Body of pancreas (tissue), 4 donors: ENCODE measurements around the gene SLC12A1. TPM values are rescaled to one million over a fixed set of nuclear protein-coding genes. Genes with fewer than 3 reads are reported as not detected.
A peak's percentile ranks its signal among the peaks of the same experiment; 100 is the strongest.

Experiments
- ATAC-seq: fragments of 150-250 bp; one replicate; pipeline ENCODE4 v1.9.1; 2016
- DNase-seq, 4 donors: peaks; one replicate each; pipeline ENCODE4 v3.0.0-alpha.2; 2019
- H3K27ac ChIP-seq, 4 donors: fragments of 200-600 bp; sonication (generic); 1 replicate in 3 of 4; 2 replicates in 1 of 4; pipeline versions ENCODE4 v1.5.1 to v1.6.1; 2016 to 2019; ENCODE audit warnings: mild to moderate bottlenecking in 1 of 4, mixed read lengths in 1 of 4, moderate library complexity in 1 of 4
- H3K27me3 ChIP-seq, 2 donors: fragments of 200-600 bp; sonication (generic); one replicate each; pipeline ENCODE4 v1.6.0; 2016; ENCODE audit warnings: mild to moderate bottlenecking in 1 of 2
- H3K36me3 ChIP-seq, 2 donors: fragments of 200-600 bp; sonication (generic); replicated peaks in 1 of 2; 2 replicates each; pipeline ENCODE4 v1.5.1; 2016; ENCODE audit warnings: low read depth in 2 of 2; ENCODE audit not compliant: insufficient read depth in 1 of 2
- H3K4me1 ChIP-seq: fragments of 200-600 bp; sonication (generic); one replicate; pipeline ENCODE4 v1.6.0; 2016
- H3K4me3 ChIP-seq, 2 donors: fragments of 200-600 bp; sonication (generic); 1 replicate in 1 of 2; 2 replicates in 1 of 2; pipeline ENCODE4 v1.5.1; 2016 to 2019
- H3K9me3 ChIP-seq, 3 donors: fragments of 200-600 bp; sonication (generic); 1 replicate in 2 of 3; 2 replicates in 1 of 3; pipeline ENCODE4 v1.5.1; 2016
- POLR2A ChIP-seq, 3 donors: fragments of 450-650 bp; IDR thresholded peaks; one replicate each; pipeline ENCODE4 v1.6.1; 2016; ENCODE audit warnings: antibody characterized with exemption in 3 of 3, mild to moderate bottlenecking in 2 of 3
- WGBS, 2 donors: methylation state at CpG; one replicate each; pipeline ENCODE4 v1.1.5; 2017; 5-methylcytosine and 5-hydroxymethylcytosine counted together
- intact Hi-C: fragments of 100-400 bp; cut with DNase I; formaldehyde crosslinking; loops from one replicate; pipeline ENCODE4 v1.15.1; 2023
- total RNA-seq, 2 donors: library from RNA; depleted of rRNA; stranded (reverse); fragments of >200 nt; gene quantifications; one replicate each; pipeline ENCODE4 v1.1.0, GENCODE V29; 2016
- TF ChIP-seq, protein P1 (sequence below), 7 experiments: fragments of 450-650 bp in 4 of 7; fragments of 200-600 bp in 3 of 7; sonication (generic) in 3 of 7; IDR thresholded peaks; one replicate each; pipeline ENCODE4 v1.5.1; 2016 to 2019; ENCODE audit warnings: antibody characterized with exemption in 7 of 7

The SLC12A1 gene
- total RNA-seq, 2 donors from 2014 or later = not detected

DNA sequence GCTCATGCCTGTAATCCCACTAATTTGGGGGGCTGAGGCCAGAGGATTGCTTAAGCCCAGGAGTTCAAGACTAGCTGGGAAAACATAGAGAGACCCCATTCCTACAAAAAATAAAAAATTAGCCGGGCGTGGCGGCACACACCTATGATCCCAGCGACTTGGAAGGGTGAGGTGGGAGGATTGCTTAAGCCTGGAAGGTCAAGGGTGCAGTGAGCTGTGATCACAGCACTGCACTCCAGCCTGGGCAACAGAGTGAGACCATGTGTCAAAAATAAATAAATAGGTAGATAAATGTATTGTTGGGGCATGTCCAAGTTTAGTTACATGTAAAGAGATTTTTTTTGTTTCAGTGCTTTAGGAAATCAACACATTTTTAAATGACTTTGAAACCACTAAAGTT is 36.4 kb downstream of the SLC12A1 start:
- intact Hi-C loops = no loop called here
- no peak for ATAC-seq

DNA sequence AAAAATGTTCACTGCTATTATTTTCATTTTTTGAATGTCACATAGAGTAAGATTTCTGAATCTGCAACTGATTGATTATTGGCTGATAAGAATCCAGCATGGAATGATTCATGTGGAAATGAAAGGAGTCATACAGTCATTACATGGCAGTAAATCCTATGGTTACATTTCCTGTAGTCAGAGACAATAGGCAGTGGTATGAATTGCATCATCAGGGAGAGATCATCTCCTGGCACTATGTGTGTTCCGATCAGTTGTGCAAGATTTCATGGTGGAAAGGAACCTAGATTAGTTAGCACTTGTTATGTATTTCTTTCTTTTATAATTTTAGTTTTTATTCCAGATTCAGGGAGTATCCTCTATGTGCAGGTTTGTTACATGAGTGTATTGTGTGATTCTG is 38.8 kb downstream of the SLC12A1 start:
- Histone ChIP-seq H3K4me3 (no peak overlapping the region), H3K27ac (no peak overlapping the region), H3K9me3 (no peaks in the 10 kb centered on the region), H3K4me1 (no peaks in the 10 kb centered on the region), H3K27me3 (no peaks in the 10 kb centered on the region), H3K36me3 (no peaks in the 10 kb centered on the region)
- WGBS, 2 donors = 68 to 88% methylated on average over 1 of the region's 1 CpG
- DNase-seq (no peak), ATAC-seq (no peak)
- intact Hi-C loops = no loop called here
- no peak for TF ChIP-seq POLR2A (IDR thresholded peaks at IDR 0.05)
- TF ChIP-seq, protein P1, sequence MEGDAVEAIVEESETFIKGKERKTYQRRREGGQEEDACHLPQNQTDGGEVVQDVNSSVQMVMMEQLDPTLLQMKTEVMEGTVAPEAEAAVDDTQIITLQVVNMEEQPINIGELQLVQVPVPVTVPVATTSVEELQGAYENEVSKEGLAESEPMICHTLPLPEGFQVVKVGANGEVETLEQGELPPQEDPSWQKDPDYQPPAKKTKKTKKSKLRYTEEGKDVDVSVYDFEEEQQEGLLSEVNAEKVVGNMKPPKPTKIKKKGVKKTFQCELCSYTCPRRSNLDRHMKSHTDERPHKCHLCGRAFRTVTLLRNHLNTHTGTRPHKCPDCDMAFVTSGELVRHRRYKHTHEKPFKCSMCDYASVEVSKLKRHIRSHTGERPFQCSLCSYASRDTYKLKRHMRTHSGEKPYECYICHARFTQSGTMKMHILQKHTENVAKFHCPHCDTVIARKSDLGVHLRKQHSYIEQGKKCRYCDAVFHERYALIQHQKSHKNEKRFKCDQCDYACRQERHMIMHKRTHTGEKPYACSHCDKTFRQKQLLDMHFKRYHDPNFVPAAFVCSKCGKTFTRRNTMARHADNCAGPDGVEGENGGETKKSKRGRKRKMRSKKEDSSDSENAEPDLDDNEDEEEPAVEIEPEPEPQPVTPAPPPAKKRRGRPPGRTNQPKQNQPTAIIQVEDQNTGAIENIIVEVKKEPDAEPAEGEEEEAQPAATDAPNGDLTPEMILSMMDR (IDR thresholded peaks at IDR 0.05) = no peak

More for the DNA sequence above, 36.4 kb downstream of the SLC12A1 start:
- 72 to 83% methylated on average over 4 of the region's 4 CpGs for WGBS, 2 donors
- DNase-seq = no peak
- H3K27ac ChIP-seq = no peak overlapping the region
- H3K27me3 ChIP-seq = no peaks in the 10 kb centered on the region
- H3K36me3 ChIP-seq = no peaks in the 10 kb centered on the region
- no peaks in the 10 kb centered on the region for H3K4me1 ChIP-seq
- TF ChIP-seq, protein P1 (IDR thresholded peaks at IDR 0.05) = no peak
- no peak for TF ChIP-seq POLR2A (IDR thresholded peaks at IDR 0.05)
- no peaks in the 10 kb centered on the region for H3K9me3 ChIP-seq
- H3K4me3 ChIP-seq = no peak overlapping the region

DNA sequence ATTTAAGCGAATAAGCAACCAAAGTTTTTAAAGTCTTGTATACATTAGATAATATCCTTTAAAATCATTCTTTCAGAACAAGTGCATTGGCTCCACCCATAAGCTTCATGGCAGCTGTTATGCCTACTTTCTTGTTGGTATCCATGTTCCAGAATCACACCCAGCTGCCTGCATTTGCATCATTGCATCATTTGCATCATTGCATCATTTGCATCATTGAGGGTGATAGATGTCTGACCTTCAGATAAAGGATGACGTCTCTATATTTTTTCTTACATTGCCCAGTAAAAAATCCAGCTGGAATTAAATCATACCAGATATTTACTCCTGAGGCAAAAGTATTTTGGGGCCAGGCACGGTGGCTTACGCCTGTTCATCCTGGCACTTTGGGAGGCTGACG is 42.3 kb downstream of the SLC12A1 start:
- no peaks in the 10 kb centered on the region for H3K9me3 ChIP-seq
- H3K36me3 ChIP-seq = no peaks in the 10 kb centered on the region
- ATAC-seq (no peak), DNase-seq (no peak)
- H3K4me3 ChIP-seq = no peak overlapping the region
- no peak for TF ChIP-seq POLR2A (IDR thresholded peaks at IDR 0.05)
- TF ChIP-seq, protein P1 (IDR thresholded peaks at IDR 0.05) = no peak
- WGBS, 2 donors = 83 to 84% methylated on average over 5 of the region's 5 CpGs
- no peaks in the 10 kb centered on the region for H3K4me1 ChIP-seq
- no peak overlapping the region for H3K27ac ChIP-seq
- H3K27me3 ChIP-seq = no peaks in the 10 kb centered on the region
- intact Hi-C loops = no loop called here

DNA sequence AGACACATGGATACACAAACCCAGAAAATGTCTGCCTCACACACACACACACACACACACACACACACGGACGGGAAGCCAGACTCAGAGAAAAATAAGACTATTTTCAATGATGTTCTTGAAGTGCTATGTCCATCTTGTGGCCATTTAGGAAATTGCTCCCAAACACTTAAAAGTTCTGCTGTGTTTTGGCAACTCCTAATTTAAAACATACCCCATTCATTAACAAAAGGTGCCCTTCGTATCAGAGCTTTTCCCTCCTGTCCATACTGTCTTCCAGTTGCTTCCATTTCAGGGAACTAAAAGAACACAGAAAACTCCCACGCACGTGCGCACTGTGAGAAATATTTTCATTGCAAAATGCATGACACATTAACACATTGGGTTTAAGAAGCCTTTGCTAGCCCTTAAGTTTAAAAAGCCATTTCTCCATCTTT is 44.6 kb downstream of the SLC12A1 start:
- DNase-seq (peak in 3 of 4 donors; percentile 12 to 37 (median 17)), ATAC-seq (peak; percentile 48)
- TF ChIP-seq, protein P1 (IDR thresholded peaks at IDR 0.05) = peak; percentile 30 to 83 (median 67)
- no peak for TF ChIP-seq POLR2A (IDR thresholded peaks at IDR 0.05)
- Histone ChIP-seq H3K4me3 (no peak overlapping the region), H3K27ac (no peak overlapping the region), H3K4me1 (no peaks in the 10 kb centered on the region), H3K9me3 (no peaks in the 10 kb centered on the region), H3K36me3 (no peaks in the 10 kb centered on the region), H3K27me3 (no peaks in the 10 kb centered on the region)
- intact Hi-C loops = no loop called here
- 24 to 29% methylated on average over 6 of the region's 6 CpGs for WGBS, 2 donors

DNA sequence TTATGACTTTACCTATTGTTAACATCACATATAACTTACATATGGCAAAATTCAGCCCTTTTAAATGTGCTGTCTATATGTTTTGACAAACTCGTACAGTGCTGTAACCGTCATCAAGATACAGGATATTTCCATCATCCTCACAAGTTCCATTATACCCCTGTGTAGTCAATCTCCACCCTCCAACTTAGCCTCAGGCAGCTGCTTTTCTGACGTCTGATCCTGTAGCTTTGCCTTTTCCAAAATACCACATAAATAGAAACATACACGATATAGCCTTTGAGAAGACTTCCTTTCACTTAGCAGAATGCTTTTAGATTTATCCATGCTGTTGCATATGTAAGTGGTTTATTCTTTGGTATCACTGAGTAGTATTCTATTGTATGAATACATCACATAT is 47.1 kb downstream of the SLC12A1 start:
- 54 to 55% methylated on average over 4 of the region's 4 CpGs for WGBS, 2 donors
- ATAC-seq = no peak
- Histone ChIP-seq H3K9me3 (no peaks in the 10 kb centered on the region), H3K27ac (no peak overlapping the region), H3K27me3 (no peaks in the 10 kb centered on the region), H3K4me1 (no peaks in the 10 kb centered on the region), H3K36me3 (no peaks in the 10 kb centered on the region), H3K4me3 (no peak overlapping the region)
- DNase-seq = no peak
- intact Hi-C loops = no loop called here
- TF ChIP-seq POLR2A (IDR thresholded peaks at IDR 0.05) = no peak
